Parathyroid adenoma (tissue), 2 donors: ENCODE results near the gene PARP8.

ENCODE experiments used
- H2AFZ ChIP-seq: fragments of 300-600 bp; sonication (generic); one replicate; pipeline ENCODE4 v1.7.0; 2017; ENCODE audit warnings: antibody characterized with exemption, mild to moderate bottlenecking
- H3K27ac ChIP-seq: fragments of 300-600 bp; sonication (generic); one replicate; pipeline ENCODE4 v1.7.0; 2017
- H3K27me3 ChIP-seq: fragments of 300-600 bp; sonication (generic); one replicate; pipeline ENCODE4 v1.7.0; 2017; ENCODE audit warnings: low read length; ENCODE audit not compliant: control insufficient read depth, insufficient read depth
- H3K36me3 ChIP-seq: fragments of 300-600 bp; sonication (generic); one replicate; pipeline ENCODE4 v1.7.0; 2017; ENCODE audit warnings: low read length; ENCODE audit not compliant: control insufficient read depth, insufficient read depth
- H3K4me1 ChIP-seq: fragments of 300-600 bp; sonication (generic); one replicate; pipeline ENCODE4 v1.7.0; 2017; ENCODE audit warnings: control low read depth
- H3K4me2 ChIP-seq: fragments of 300-600 bp; sonication (generic); one replicate; pipeline ENCODE4 v1.7.0; 2017; ENCODE audit warnings: low read length
- H3K4me3 ChIP-seq: fragments of 300-600 bp; sonication (generic); one replicate; pipeline ENCODE4 v1.7.0; 2017; ENCODE audit warnings: low read depth, low read length
- H3K79me2 ChIP-seq: fragments of 300-600 bp; sonication (generic); one replicate; pipeline ENCODE4 v1.7.0; 2017; ENCODE audit warnings: control low read depth
- H3K9ac ChIP-seq: fragments of 300-600 bp; sonication (generic); one replicate; pipeline ENCODE4 v1.7.0; 2017; ENCODE audit warnings: mild to moderate bottlenecking
- H3K9me3 ChIP-seq: fragments of 300-600 bp; sonication (generic); one replicate; pipeline ENCODE4 v1.7.0; 2017; ENCODE audit warnings: low read length; ENCODE audit not compliant: control insufficient read depth
- TF ChIP-seq, protein P1 (sequence below): fragments of 300-600 bp; sonication (generic); IDR thresholded peaks from one replicate; pipeline ENCODE4 v1.7.0; 2017; ENCODE audit warnings: antibody characterized with exemption, mild to moderate bottlenecking
- donor health status: primary hyperparathyroidism.

PARP8 gene

DNA sequence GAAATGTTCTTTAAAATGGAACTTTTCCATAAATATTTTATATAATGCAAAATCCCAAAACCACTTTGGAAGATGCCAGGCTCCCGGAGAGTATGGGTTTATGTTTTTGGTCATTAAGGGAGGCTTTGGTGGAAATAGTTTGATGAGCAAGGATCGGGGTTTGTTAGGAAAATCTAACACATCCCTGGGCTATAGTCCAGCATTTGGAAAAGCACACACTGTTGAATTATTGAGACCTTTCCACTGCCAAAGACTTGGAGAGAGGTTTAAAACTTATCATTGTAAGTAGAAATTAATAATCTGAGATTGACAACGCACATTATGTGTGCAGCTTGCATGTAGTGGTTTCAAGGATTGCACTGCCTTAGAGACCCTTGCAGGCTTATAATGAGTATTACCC, 156.3 kb downstream of the PARP8 start:
- Histone ChIP-seq H3K27ac (no peak overlapping the region), H3K4me2 (no peak overlapping the region), H3K79me2 (no peaks in the 10 kb centered on the region), H3K4me3 (no peak overlapping the region), H3K36me3 (no peaks in the 10 kb centered on the region), H3K27me3 (no peaks in the 10 kb centered on the region), H3K9me3 (no peaks in the 10 kb centered on the region), H3K4me1 (no peaks in the 10 kb centered on the region), H3K9ac (no peak overlapping the region), H2AFZ (no peak overlapping the region)
- TF ChIP-seq, protein P1, sequence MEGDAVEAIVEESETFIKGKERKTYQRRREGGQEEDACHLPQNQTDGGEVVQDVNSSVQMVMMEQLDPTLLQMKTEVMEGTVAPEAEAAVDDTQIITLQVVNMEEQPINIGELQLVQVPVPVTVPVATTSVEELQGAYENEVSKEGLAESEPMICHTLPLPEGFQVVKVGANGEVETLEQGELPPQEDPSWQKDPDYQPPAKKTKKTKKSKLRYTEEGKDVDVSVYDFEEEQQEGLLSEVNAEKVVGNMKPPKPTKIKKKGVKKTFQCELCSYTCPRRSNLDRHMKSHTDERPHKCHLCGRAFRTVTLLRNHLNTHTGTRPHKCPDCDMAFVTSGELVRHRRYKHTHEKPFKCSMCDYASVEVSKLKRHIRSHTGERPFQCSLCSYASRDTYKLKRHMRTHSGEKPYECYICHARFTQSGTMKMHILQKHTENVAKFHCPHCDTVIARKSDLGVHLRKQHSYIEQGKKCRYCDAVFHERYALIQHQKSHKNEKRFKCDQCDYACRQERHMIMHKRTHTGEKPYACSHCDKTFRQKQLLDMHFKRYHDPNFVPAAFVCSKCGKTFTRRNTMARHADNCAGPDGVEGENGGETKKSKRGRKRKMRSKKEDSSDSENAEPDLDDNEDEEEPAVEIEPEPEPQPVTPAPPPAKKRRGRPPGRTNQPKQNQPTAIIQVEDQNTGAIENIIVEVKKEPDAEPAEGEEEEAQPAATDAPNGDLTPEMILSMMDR: no peak

DNA sequence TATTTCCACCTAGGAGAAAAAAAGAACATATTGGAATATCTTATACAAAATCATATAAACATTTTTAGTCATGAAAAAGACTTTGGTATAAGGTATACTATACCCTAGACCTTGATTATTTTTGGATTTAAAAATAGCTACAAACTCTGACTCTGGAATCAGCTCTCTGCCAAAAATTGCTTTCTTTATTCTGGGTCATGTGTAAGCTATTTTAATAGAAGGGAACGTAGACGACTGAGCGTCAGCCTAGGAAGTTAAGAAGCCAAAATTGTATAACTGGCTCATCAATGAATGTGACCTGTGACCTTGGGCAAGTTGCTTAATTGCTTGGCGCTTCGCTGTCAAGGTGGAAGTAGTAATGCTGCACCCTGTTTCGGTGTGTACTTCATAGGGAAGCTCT, 157.1 kb downstream of the PARP8 start:
- no peaks in the 10 kb centered on the region for H3K4me1 ChIP-seq
- H3K4me2 ChIP-seq: no peak overlapping the region
- TF ChIP-seq, protein P1: no peak
- H3K9me3 ChIP-seq: no peaks in the 10 kb centered on the region
- H2AFZ ChIP-seq: no peak overlapping the region
- H3K9ac ChIP-seq: no peak overlapping the region
- no peaks in the 10 kb centered on the region for H3K79me2 ChIP-seq
- H3K36me3 ChIP-seq: no peaks in the 10 kb centered on the region
- no peaks in the 10 kb centered on the region for H3K27me3 ChIP-seq
- no peak overlapping the region for H3K27ac ChIP-seq
- no peak overlapping the region for H3K4me3 ChIP-seq

DNA sequence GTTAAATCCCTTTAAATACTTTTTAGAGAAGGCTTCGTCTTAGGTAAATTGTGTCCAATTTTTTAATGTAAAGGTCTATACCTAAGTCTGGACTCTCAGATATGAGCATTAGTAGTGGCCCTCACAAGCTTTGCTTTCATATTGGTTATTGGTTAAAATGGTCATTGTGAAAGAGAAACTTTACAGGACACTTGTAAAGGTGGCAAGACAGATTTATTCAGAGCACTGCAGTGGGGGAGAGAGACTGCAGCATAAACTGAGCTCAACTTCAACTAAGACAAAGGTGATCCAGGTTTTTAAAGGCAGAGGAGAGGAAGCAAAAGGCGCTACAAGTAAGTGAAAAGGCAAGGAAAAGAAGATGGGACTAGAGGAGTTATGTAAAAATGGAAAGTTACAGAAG, 157.7 kb downstream of the PARP8 start:
- H3K9me3 ChIP-seq: no peaks in the 10 kb centered on the region
- H3K4me1 ChIP-seq: no peaks in the 10 kb centered on the region
- TF ChIP-seq, protein P1: no peak
- no peak overlapping the region for H3K4me3 ChIP-seq
- no peak overlapping the region for H3K4me2 ChIP-seq
- H3K36me3 ChIP-seq: no peaks in the 10 kb centered on the region
- no peak overlapping the region for H3K27ac ChIP-seq
- no peak overlapping the region for H2AFZ ChIP-seq
- no peaks in the 10 kb centered on the region for H3K27me3 ChIP-seq
- H3K9ac ChIP-seq: no peak overlapping the region
- H3K79me2 ChIP-seq: no peaks in the 10 kb centered on the region

DNA sequence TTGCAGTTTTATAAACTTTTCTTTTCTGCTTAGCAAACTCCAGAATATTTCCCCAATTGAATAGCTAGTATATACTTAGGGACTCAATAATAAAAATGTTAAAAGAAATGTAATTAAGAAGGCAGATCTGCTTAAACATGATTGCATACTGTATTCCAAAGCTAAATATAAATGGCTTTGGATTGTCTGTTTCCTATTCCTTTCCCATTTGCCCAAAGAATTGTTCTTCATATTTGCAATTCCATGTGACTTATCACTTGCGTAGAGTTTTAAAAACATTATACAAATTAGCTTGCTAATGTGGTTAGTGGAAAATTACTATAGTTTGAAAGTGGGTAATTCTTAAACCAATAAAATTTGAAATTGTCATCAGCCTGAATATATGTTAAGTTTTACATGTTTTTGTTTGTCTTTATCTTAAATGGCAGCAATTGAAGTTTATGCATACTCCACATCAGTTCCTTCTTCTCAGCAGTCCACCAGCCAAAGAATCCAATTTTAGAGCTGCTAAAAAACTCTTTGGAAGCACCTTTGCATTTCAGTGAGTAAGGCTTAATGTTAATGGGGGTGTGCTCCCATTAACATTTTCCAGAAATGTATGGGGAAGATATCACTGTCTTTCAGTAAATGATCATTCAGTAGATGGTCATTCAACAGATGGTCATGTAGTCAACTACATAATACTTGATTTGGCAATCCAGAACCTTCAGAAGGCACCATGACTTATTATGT, 161.2 kb downstream of the PARP8 start:
- Histone ChIP-seq H3K9me3 (no peaks in the 10 kb centered on the region), H3K36me3 (no peaks in the 10 kb centered on the region), H3K27me3 (no peaks in the 10 kb centered on the region), H3K4me3 (no peak overlapping the region), H3K4me1 (no peaks in the 10 kb centered on the region), H3K79me2 (no peaks in the 10 kb centered on the region), H3K9ac (no peak overlapping the region), H3K4me2 (no peak overlapping the region), H3K27ac (no peak overlapping the region), H2AFZ (no peak overlapping the region)
- TF ChIP-seq, protein P1: no peak

DNA sequence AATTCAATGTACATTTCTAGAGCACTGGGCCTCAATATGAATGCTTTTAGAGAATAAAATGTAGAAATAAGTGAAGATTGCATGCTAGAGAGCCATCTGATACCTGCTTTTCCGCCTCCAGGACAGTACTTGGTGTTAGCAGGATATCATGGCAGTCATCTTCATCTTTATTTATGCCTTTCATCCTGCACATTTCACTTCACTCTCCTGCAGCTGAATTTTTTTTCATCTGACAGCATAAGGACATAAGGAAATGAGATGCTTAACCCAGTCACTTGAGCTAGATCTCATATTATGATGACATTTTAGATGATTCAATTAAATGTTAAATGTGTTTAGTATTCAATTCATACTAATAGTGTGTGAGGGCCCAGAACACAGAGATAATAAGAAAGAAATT, 162.6 kb downstream of the PARP8 start:
- H3K4me2 ChIP-seq: no peak overlapping the region
- TF ChIP-seq, protein P1: no peak
- H3K36me3 ChIP-seq: no peaks in the 10 kb centered on the region
- no peaks in the 10 kb centered on the region for H3K27me3 ChIP-seq
- H3K27ac ChIP-seq: no peak overlapping the region
- H3K4me3 ChIP-seq: no peak overlapping the region
- H3K9ac ChIP-seq: no peak overlapping the region
- H3K79me2 ChIP-seq: no peaks in the 10 kb centered on the region
- H3K9me3 ChIP-seq: no peaks in the 10 kb centered on the region
- H2AFZ ChIP-seq: no peak overlapping the region
- no peaks in the 10 kb centered on the region for H3K4me1 ChIP-seq
